IPS-NIHi11 (cell line): ENCODE results near the gene OR51L1.

ENCODE experiments used
- DNase-seq: peaks from one replicate; pipeline ENCODE4 v3.0.0; 2012; ENCODE audit warnings: mixed read lengths, low spot score

Gene OR51L1

GRCh38 chr11:5046754-5047330 is 52.2 kb downstream of the OR51L1 start:
- no peak for DNase-seq
